Stimulated activated CD4-positive, alpha-beta T cell treated with anti-CD3 and anti-CD28 coated beads, Interleukin-1b, Interleukin-23, amount 100 ng/mL, for 1 hour (primary cell): ENCODE measurements around the gene IFI16.

Experiments used
- DNase-seq, 2 donors: peaks; one replicate each; pipeline ENCODE4 v3.0.0-alpha.2; 2020; ENCODE audit warnings: low read depth in 2 of 2

The IFI16 gene

DNA sequence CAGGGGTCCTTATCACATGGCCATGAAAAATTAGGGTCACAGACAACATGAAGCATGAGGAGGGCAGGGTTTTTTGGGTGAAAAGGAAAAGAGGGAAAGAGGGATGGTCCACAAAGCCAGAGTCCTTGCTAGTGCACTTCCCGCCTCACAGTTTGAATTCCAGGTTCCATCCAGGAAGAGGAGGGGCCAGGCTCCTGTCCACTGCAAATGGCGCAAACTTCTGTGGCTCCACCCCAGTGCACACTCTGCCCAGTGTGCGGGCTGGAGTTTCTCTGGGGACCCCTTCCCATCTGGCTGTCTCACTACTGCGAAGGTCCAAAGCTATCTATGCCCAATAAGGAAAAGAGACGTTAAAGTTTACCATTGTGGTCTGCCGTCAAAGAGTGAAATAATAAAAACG lies 49.0 kb downstream of the IFI16 start:
- no peak for DNase-seq

DNA sequence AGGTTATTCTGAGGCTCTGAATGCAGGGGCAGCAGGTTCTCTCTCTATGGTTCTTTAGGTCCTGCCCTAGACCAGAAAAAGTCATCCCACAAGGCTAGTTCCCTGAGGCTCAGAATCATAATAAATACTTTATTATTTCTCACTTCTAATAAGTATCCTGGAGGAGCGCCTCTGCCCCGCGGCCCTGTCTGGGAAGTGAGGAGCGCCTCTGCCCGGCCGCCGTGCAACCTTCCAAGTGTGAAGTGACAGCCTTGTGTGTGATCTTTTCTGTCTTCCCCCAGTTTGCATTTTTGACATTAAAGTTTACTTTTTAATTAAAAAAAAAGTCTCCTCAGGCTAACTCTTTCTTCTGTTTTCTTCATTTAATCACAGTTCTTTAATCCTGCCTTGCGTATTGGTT lies 55.4 kb downstream of the IFI16 start:
- no peak for DNase-seq

DNA sequence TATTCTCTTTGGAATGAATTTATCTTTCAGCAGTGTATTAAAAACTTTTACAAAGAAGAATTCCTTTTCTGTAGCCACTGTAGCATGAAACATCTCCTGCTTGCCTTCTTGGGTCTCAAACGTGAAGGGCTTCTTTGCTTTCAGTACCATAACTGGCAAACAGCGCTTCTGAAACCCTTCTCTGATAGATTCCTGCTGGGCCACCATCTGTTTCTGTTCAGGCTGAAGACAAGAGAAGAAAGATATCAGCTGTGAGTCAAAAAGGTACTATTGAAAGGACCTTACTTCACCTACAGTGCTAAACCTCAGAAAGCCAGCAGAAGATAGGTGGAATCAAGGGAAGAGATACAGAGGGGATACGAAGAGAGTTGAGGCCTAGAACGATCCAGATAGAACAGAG lies 56.4 kb downstream of the IFI16 start:
- no peak for DNase-seq

DNA sequence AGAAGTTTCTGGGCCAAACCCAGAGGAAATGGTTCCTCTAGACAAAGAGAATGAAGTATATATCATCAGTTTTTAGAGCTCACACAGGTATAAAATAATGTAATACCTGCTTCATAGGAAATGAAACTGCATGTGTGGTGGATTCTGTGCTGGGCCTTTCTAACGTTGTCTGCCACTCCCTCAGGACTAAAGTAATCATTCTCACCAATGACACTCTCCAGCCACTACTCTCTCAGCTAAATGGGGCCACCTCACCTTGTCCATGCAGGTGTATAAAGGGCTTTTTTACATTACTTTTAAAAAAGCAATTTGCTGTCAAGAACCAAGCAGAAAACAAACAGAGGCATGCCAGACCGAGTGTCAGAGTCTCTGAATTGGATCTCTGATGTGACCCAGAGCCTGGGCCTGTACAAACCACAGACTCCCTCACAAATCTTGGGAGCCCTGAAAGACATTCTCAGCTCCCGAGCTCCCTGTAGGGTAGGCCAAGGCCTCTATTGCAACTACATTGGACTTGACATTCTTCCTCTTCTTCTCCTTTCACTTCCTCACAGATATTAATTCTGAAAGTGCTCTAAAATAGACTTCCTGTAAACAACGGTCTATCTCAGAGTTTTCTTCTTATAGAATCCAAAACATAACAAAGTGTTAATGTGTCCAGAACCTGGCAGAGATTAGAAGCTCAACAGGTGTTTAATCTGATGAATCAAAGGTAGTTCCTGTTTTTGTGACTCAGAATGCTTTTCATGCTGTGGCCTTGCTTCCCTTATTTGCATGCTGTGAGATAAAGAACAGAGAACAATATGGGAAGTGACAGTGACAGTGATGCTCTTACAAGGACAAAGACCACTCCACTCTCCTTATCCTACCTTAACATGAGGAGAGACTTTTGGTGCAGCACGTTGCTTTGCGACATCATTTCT lies 58.3 kb downstream of the IFI16 start:
- no peak for DNase-seq

DNA sequence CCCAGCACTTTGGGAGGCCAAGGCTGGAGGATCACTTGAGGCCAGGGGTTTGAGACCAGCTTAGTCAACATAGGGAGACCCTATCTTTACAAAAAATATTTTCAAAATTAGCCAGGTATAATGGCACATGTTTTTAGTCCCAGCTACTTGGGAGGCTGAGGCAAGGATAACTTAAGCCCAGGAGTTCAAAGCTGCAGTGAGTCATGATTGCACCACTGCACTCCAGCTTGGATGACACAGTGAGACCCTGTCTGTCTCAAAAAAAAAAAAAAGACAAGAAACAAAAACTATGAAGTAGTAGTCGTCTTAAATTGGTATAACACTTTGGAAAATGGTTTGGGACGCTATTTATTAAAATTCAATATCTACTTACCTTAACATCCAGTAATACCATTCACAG lies 59.2 kb downstream of the IFI16 start:
- DNase-seq = no peak

DNA sequence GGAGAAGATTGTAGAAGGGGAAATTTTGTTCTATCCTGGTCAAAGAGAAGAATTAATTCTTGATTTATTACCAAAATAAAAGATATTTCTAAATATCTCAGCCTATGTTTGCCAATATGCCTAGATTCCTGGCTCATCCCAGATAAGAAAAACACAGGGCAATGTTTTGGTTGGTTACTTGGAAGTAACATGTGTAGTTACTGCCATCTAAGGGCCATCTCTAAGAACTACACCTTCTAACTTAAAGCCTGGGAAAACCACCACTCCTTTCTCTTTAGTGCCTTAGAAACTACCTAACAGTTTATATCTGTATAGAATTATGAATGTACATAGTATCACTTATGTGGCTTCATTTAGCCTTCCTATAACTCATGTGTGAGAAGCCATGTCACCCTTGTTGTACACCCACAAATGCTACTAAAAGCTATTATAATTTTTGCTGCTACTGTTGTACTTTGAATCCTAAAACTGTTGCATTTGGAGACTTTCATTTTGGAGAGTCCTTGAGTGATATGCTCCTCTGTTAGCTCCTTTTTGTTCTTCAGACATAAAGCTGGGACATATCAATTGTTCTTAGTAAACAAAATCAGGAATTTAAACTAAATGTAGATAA lies 62.4 kb downstream of the IFI16 start:
- no peak for DNase-seq

DNA sequence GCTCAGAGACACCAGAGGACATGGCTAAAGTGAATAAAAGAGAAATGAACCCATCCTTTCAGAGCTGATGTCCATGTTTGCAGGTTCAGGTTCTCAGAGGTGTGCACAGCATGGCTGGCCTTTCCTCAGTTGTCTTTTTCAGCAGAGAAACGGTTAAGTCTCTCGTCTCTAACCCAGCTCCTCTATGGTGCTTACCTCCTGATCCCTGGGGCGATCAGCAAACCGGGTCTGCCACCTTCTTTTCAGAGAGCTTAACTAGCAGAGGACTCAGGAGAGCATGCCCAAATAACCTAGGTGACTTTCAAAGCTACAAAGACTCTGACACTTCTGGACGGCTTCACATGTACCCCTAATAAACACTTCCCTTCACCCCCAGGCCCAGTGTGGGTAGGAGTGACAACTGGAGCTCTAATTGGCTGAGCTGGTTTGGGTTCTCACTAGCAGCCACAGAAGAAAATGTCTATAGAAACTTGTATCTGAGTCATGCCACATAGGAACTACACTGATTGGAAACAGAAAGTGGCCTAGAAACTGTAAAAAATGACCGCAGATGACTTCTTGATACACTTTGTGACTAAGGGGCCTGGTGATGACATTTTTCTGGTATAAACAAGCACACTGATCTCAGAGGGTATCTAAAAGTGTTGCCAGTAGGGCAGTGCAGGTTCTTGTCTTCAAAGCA lies 66.9 kb downstream of the IFI16 start, which contains the start of gene AIM2:
AIM2 (minus strand) TSS at position 329 of the 682 bp plus-strand sequence. CDS start 3,267 bp downstream, outside the sequence.
- DNase-seq = peak; percentile 22 to 24

DNA sequence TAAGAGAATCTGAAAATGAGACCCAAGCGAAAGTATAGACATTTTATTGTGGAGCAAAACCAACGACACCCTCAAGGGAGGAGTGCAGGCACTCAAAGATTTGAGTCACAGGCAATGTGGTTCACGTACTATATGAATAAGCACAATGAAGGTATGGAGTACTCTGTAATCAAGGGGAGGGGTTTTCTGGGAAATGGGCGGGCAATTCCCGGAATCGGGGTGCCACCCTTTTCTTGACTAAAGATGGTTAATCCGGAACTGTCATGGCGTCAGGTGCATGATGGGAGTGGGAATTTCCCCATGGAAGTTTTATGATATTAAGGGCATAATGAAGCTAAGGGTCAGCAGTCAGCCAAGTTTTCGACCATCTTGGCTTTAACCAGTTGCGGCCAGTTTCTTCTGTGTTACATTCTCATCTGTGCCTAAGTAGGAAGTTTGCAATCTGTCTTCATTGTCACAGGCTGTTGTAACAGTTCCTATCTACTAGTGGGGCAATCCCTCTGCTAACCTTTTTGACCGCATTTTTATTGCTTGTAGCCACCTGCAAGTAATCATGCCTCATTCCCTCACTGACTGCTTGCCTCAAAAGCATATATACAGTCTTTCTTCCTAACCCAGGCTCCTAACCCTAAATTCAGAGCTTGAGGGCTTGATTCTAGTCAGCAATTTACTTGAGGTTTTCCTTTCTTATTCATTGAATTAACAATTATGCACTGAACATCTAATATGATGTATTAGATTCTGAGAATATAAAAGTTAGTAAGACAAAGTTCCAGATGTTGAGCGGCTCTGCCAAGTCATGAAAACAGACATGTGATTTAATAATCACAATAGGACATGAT lies 67.6 kb downstream of the IFI16 start:
- DNase-seq = peak; percentile 79 to 99

DNA sequence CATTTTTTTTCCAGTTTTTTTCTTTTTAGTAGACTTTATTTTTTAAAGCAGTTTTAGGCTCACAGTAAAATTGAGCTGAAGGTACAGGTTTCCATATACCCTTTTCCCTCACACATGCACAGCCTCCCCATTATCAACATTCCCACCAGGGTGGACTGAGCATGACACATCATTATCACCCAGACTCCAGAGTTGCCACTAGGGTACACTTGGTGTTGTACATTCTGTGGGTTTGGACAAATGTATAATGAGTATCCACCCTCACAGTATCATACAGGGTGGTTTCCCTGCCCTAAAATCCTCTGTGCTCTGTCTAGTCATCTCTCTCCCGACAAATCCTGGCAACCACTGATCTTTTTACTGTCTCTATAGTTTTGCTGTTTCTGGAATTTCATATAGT lies 69.8 kb downstream of the IFI16 start:
- DNase-seq = no peak

DNA sequence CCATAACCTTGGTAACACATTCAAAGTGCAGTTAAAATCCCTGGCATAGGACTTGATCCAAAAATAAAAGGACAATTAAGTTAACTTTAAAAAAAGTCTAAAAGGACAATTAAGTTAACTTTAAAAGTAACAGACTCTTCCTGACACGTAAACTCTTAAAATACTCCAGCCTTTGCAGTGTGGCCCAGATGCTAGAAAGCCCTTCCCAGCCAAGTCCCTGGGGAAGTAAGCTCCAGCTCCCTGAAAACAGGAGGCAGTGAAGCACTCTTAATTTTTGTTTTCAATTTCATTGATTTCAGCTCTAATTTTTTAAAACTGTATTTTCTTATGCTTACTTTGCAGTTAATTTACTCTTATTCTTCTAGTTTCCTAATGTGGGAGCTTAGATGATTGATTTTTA lies 71.9 kb downstream of the IFI16 start:
- no peak for DNase-seq

DNA sequence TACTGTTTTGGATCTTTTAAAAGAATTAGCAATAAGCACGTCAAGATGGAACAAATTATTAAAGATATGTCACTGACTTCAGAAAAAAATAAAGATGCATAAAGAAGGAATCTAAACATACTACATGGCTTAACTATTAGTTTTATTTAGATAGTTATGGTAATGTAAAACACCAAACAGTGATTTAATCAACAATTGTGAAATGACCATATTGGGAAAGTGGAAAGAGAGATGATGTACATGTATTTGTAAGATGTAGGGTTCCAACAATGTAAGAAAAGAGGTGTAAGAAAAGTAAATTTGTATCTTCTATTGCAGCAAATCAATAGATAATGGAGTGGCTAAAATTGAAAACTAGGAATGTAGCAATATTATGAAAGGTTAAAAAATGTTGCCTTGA lies 73.3 kb downstream of the IFI16 start:
- no peak for DNase-seq

DNA sequence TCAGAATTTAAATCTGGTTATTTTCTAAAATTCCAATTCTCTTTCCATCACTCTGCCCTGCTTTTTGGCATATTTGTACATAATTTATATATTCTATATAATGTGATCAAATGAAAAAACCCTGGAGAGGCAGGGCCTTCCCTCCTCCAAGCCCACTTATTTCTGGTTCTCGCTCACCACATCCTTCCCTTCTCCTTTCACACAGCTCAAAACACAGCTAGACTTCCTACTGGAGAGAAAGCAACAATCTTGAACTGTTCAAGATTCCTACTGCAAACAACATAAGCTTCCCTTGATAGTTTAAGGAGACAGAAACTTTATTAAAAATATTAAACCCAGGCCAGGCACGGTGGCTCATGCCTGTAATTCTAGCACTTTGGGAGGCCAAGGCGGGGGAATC lies 74.4 kb downstream of the IFI16 start:
- no peak for DNase-seq

DNA sequence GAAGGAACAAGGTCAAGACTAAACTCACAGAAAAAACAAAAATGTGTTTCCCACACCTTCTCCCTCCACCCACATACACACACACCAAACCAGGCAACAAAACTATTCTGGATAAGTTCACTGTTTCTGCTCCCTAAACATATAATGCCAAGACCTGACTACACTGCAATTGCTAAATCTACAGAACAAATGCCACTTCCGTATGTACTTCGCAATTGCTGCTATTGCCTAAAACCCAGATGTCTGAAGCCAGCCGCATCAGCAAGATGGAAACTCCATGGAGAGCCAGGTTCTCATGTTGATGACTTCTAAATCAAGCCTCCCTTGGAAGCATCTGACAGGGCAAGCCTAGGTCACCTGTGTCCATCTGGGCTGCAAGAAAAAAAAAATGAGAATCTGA lies 75.2 kb downstream of the IFI16 start:
- no peak for DNase-seq

DNA sequence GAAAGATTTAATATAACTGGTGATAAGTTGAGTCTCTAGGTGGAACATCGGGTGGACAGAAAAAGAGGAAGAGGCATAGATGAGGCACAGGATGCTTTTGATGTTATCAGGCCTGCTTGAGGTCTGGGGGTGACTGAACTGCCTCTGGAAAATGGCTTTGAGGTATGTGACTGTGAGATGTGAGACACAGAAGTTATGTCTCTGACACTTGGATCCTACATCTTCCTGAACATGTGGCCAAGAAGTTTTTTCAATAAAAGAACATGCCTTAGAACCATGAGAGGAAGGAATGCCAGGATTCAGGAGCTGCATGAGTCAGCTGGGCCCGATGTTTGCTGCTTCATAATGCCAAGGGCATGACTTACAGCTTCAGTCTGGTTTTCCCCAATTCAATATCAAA lies 78.3 kb downstream of the IFI16 start:
- no peak for DNase-seq

DNA sequence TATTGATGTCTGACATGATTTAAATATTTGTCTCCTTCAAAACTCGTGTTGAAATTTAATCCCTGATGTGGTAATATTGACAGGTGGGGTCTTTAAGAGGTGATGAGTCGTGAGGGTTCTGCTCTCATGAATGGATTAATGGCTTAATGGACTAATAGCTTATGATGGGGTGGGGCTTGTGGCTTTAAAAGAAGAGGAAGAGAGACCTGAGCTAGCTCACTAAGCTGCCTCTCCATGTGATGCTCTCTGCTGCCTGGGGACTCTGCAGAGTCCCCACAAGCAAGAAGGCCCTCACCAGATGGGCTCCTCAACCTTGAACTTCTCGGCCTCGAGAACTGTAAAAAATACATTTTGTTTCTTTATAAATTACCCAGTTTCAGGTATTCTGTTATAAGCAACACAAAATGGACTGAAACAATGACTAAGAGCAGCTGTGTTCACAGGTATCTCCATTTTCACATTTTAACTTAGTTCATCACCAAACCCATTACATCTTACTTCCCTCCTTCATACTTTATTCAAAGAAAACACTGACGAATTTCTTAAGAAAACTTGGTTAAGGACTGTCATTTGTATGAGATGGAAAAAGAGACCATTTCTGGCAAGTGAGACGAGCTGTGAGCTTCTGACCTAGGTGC lies 79.0 kb downstream of the IFI16 start:
- no peak for DNase-seq

DNA sequence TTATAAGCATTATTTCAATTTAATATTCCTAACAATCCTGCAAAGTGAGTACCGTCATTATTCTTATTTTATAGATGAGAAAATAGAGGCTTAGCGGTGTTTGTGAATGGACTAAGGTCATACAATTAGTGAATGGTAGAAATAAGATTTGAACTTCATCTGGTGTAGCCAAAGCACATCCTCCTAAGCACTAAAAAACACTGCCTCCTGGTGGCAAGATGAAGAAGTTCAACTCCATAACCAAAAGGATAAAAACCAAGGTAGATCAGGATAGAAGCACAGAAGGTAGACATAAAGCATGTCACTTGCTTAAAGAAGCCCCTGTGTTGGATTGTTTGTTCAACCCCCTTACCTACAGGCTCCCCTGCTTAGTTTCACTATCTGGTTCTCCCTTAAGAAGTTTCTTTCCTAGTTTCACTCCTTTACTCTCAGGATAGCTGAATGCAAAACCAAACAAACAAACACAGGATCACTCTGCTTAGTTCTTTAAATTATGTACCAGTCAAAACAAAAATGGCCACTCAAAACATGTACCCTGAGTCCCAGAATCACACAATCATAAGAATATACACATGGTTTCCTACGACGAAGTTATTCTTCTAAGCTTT lies 79.6 kb downstream of the IFI16 start:
- DNase-seq = no peak

DNA sequence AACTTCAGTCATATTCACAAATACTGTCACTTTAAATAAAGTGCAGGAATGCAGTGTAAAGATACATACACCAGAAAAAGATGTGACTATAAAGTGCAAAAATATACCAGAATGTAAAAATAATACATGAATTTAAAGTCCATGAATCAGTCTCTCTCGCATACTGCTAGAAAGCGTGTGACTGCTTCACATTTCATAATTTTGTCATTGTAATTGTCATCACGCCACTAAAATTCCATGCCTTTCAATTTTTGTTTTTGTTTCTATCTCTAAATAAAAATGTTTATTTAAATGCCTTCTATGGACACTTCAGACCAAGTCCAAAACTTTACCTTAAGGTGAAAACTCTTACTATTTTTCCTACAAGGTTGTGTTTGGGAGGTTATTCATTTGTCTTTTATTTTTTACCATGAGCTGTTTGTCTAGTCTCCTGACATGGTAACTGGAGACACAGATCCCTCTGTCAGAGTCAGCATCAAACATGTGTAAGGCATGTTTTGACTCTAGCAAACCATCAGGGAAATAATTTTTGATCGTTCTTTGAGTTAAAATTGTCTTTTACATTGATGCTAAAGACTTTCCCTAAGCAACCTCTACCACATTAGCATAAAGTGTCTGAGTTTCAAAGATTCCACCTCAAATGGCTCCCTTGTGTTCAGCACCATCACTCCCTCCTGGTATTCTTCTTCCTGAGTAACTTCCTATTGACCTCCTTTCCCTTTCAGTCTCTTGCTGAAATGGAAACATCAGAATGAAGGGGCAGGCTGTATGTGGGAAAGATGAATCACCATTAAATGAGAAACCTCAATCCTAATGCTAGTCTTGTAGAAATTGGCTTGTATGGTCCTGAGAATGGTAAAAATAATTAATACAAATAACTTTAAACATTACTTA lies 80.8 kb downstream of the IFI16 start:
- DNase-seq = no peak

DNA sequence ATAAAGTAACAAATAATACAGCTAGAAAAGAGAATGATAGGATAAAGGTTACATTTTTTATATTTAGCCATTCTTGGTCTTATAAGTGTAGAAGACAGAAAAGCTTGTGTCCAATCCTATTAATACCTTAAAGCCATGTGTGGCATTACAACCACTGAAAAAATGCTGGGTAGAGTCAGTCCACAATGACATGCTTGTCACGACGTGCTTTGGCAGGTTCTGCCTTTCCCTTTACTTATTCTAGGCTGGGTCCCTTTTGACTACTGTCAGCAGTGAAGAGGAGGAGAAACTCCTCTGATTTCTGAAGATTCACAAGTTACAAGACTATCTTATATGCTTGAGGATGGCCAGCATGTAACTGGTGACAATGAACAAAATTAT lies 81.5 kb downstream of the IFI16 start:
- DNase-seq = no peak

DNA sequence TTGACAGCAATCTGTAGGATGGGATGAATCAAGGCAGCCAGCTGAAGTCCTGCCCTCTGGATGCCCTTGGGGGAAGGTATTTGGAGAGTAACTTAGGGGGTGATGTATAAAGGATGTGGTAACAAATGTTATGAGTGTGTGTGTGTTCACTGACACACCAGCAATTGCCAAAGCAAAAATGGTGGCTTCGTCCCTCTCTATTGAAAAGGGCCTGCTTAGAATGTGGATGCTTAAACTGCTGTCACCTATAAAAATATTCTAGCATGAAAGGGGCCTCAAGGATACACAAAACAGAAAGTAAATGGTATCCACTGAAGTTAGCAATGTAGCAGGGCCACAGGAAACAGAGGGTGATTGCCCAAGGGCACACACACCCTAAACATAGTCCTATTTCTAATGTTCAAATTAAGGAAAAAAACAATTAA lies 81.9 kb downstream of the IFI16 start:
- no peak for DNase-seq
